Astrocyte (in vitro differentiated cells and primary cell): ENCODE data around the gene TENM3. TPM values are rescaled to one million over a fixed set of nuclear protein-coding genes. Genes with fewer than 3 reads are reported as not detected.

Experiments
- DNase-seq: peaks from one replicate; pipeline ENCODE4 v3.0.0-alpha.2; 2010; ENCODE audit warnings: low read depth
- FAIRE-seq: peaks from 2 replicates; lab custom pipeline; 2011; peaks lifted over from hg19 to GRCh38; lab: Jason Lieb, UNC
- H2AFZ ChIP-seq: 2 replicates; pipeline ENCODE4 v1.6.0; 2012; ENCODE audit warnings: low read depth, low read length, inconsistent platforms
- H3K27ac ChIP-seq: 2 replicates; pipeline ENCODE4 v1.5.1; 2011; ENCODE audit warnings: low read depth, low read length, inconsistent platforms
- H3K27me3 ChIP-seq: 2 replicates; pipeline ENCODE4 v1.6.0; 2011; ENCODE audit warnings: low read length, inconsistent platforms; ENCODE audit not compliant: insufficient read depth
- H3K36me3 ChIP-seq: 2 replicates; pipeline ENCODE4 v1.5.1; 2011; ENCODE audit warnings: low read length, inconsistent platforms; ENCODE audit not compliant: insufficient read depth
- H3K4me1 ChIP-seq: 2 replicates; pipeline ENCODE4 v1.5.1; 2011; ENCODE audit warnings: low read length, inconsistent platforms; ENCODE audit not compliant: insufficient read depth
- H3K4me2 ChIP-seq: 2 replicates; pipeline ENCODE4 v1.6.0; 2012; ENCODE audit warnings: low read length, inconsistent platforms
- H3K4me3 ChIP-seq: 2 replicates; pipeline ENCODE4 v1.5.1; 2011; ENCODE audit warnings: low read depth, mild to moderate bottlenecking, low read length, inconsistent platforms; ENCODE audit not compliant: insufficient read depth
- H3K79me2 ChIP-seq: 2 replicates; pipeline ENCODE4 v1.6.0; 2012; ENCODE audit warnings: mild to moderate bottlenecking, low read length, inconsistent platforms; ENCODE audit not compliant: insufficient read depth
- H3K9ac ChIP-seq: 2 replicates; pipeline ENCODE4 v1.6.0; 2012; ENCODE audit warnings: mild to moderate bottlenecking, low read length, inconsistent platforms
- H3K9me3 ChIP-seq: 2 replicates; pipeline ENCODE4 v1.5.1; 2012; ENCODE audit warnings: low read depth, mild to moderate bottlenecking, low read length, inconsistent platforms; ENCODE audit not compliant: insufficient read depth
- H4K20me1 ChIP-seq: 2 replicates; pipeline ENCODE4 v1.6.0; 2012; ENCODE audit warnings: low read length, inconsistent platforms; ENCODE audit not compliant: insufficient read depth
- H3K27ac Mint-ChIP-seq: one replicate; pipeline ENCODE4 v1.8.0; 2021; ENCODE audit warnings: mild to moderate bottlenecking, mixed read lengths; ENCODE audit not compliant: unreplicated experiment
- H3K27me3 Mint-ChIP-seq: one replicate; pipeline ENCODE4 v1.8.0; 2021; ENCODE audit warnings: low read depth, mixed read lengths; ENCODE audit not compliant: unreplicated experiment
- H3K36me3 Mint-ChIP-seq: one replicate; pipeline ENCODE4 v1.8.0; 2021; ENCODE audit warnings: low read depth, mixed read lengths; ENCODE audit not compliant: unreplicated experiment
- H3K4me1 Mint-ChIP-seq: one replicate; pipeline ENCODE4 v1.8.0; 2021; ENCODE audit warnings: low read depth, mixed read lengths; ENCODE audit not compliant: unreplicated experiment
- H3K4me3 Mint-ChIP-seq: one replicate; pipeline ENCODE4 v1.8.0; 2021; ENCODE audit warnings: mild to moderate bottlenecking, moderate library complexity, mixed read lengths; ENCODE audit not compliant: unreplicated experiment
- H3K9me3 Mint-ChIP-seq: one replicate; pipeline ENCODE4 v1.8.0; 2021; ENCODE audit warnings: mild to moderate bottlenecking, mixed read lengths; ENCODE audit not compliant: unreplicated experiment
- CTCF ChIP-seq: IDR thresholded peaks from 2 replicates; pipeline ENCODE4 v1.5.1; 2011; ENCODE audit warnings: low read depth, mild to moderate bottlenecking, inconsistent platforms, low read length, moderate library complexity; ENCODE audit not compliant: insufficient read depth
- EZH2 ChIP-seq: IDR thresholded peaks from 2 replicates; pipeline ENCODE4 v1.6.1; 2012; ENCODE audit warnings: mild to moderate bottlenecking, low read length, inconsistent platforms; ENCODE audit not compliant: insufficient read depth
- total RNA-seq: library from RNA; stranded (reverse); gene quantifications from 2 replicates; pipeline ENCODE4 v1.2.1, GENCODE V29; 2021

TENM3 gene
- total RNA-seq, 1 donor from 2014 or later = 127 TPM

- Mint-ChIP-seq H3K4me3 (no peak overlapping the region), H3K36me3 (peaks cover 9% of the 10 kb centered on the region), H3K9me3 (no peaks in the 10 kb centered on the region), H3K27ac (no peak overlapping the region), H3K27me3 (no peaks in the 10 kb centered on the region), H3K4me1 (peaks cover 1% of the 10 kb centered on the region)
- no peak for DNase-seq
- H3K4me3 ChIP-seq = no peak overlapping the region
- H3K36me3 ChIP-seq = no peaks in the 10 kb centered on the region
- H3K27me3 ChIP-seq = no peaks in the 10 kb centered on the region
- FAIRE-seq = no peak
- no peak overlapping the region for H3K9ac ChIP-seq
- no peak overlapping the region for H3K27ac ChIP-seq
- H2AFZ ChIP-seq = no peak overlapping the region
- H4K20me1 ChIP-seq = peaks cover 2% of the 10 kb centered on the region
- no peaks in the 10 kb centered on the region for H3K4me1 ChIP-seq
- H3K4me2 ChIP-seq = no peak overlapping the region
- no peaks in the 10 kb centered on the region for H3K9me3 ChIP-seq
- no peak for TF ChIP-seq CTCF
- no peak for TF ChIP-seq EZH2
- H3K79me2 ChIP-seq = no peaks in the 10 kb centered on the region
These were observed 376.5 kb downstream of the TENM3 start for GRCh38 chr4:182619660-182620059.

- Mint-ChIP-seq H3K36me3 (peaks cover 9% of the 10 kb centered on the region), H3K4me3 (no peak overlapping the region), H3K27me3 (no peaks in the 10 kb centered on the region), H3K4me1 (peaks cover 1% of the 10 kb centered on the region), H3K9me3 (no peaks in the 10 kb centered on the region), H3K27ac (no peak overlapping the region)
- H3K79me2 ChIP-seq = peaks cover 3% of the 10 kb centered on the region
- no peaks in the 10 kb centered on the region for H3K36me3 ChIP-seq
- H3K27ac ChIP-seq = no peak overlapping the region
- H3K4me1 ChIP-seq = no peaks in the 10 kb centered on the region
- H2AFZ ChIP-seq = no peak overlapping the region
- FAIRE-seq (no peak), DNase-seq (no peak)
- H3K4me3 ChIP-seq = no peak overlapping the region
- no peak overlapping the region for H3K9ac ChIP-seq
- H4K20me1 ChIP-seq = peaks cover 4% of the 10 kb centered on the region
- TF ChIP-seq CTCF (no peak), EZH2 (no peak)
- no peaks in the 10 kb centered on the region for H3K27me3 ChIP-seq
- no peak overlapping the region for H3K4me2 ChIP-seq
- H3K9me3 ChIP-seq = no peaks in the 10 kb centered on the region
These were observed 377.1 kb downstream of the TENM3 start for GRCh38 chr4:182620111-182620980.

GRCh38 chr4:182624281-182624680 lies 381.1 kb downstream of the TENM3 start:
- H3K27me3 ChIP-seq = no peaks in the 10 kb centered on the region
- DNase-seq (no peak), FAIRE-seq (no peak)
- H3K9me3 ChIP-seq = no peaks in the 10 kb centered on the region
- H3K4me1 ChIP-seq = no peaks in the 10 kb centered on the region
- H3K9ac ChIP-seq = no peak overlapping the region
- H3K36me3 Mint-ChIP-seq = peaks cover 7% of the 10 kb centered on the region
- H3K27ac ChIP-seq = no peak overlapping the region
- H3K79me2 ChIP-seq = peaks cover 3% of the 10 kb centered on the region
- H3K27me3 Mint-ChIP-seq = no peaks in the 10 kb centered on the region
- no peaks in the 10 kb centered on the region for H3K36me3 ChIP-seq
- no peaks in the 10 kb centered on the region for H3K9me3 Mint-ChIP-seq
- H3K4me3 ChIP-seq = no peak overlapping the region
- H2AFZ ChIP-seq = no peak overlapping the region
- TF ChIP-seq EZH2 = no peak
- no peak for TF ChIP-seq CTCF
- no peak overlapping the region for H3K27ac Mint-ChIP-seq
- no peak overlapping the region for H3K4me2 ChIP-seq
- peaks cover 1% of the 10 kb centered on the region for H3K4me1 Mint-ChIP-seq
- H4K20me1 ChIP-seq = peaks cover 4% of the 10 kb centered on the region
- H3K4me3 Mint-ChIP-seq = no peak overlapping the region
